ENCODE data around the gene RAB14. TPM values are rescaled to one million over a fixed set of nuclear protein-coding genes. Genes with fewer than 3 reads are reported as not detected.

RAB14 gene
- total RNA-seq, 2 experiments from 2014 or later = 8.6 to 37.1 TPM

DNA sequence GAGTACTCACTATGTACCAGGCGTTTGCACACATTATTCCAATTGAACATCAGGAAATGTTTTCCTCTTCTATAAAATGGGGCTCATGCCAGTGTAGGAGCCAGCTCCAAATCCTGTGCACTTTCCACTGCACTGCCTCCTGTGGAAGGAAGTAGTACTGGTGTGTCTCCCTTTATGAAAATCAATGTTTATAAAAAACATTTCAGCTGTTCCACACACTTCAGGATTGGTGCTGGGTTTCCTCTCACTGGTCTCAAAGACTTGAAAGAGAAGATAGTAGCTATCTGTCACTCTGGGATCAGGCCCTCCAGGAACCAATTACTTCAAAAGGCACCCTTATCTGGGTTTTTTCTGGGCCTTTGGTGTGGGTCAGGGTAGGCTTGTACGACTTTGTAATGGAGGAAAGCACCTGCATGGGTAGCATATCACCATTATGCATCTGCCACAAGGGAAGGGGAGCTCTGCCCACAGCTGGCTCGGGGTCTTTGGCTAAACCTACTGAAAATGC is 32.5 kb downstream of the RAB14 start:
- peak; percentile 20 for DNase-seq (ENCODE audit: low spot score)
- no TSS peak for BruUV-seq (replicated peaks)
- no peaks in the 10 kb centered on the region for H3K79me2 ChIP-seq (ENCODE audit: insufficient read depth, low read depth, low read length)
- no peak for TF ChIP-seq EZH2phosphoT487 (IDR thresholded peaks at IDR 0.05; ENCODE audit: borderline replicate concordance, low read depth, low read length)
- TF ChIP-seq, protein P1, sequence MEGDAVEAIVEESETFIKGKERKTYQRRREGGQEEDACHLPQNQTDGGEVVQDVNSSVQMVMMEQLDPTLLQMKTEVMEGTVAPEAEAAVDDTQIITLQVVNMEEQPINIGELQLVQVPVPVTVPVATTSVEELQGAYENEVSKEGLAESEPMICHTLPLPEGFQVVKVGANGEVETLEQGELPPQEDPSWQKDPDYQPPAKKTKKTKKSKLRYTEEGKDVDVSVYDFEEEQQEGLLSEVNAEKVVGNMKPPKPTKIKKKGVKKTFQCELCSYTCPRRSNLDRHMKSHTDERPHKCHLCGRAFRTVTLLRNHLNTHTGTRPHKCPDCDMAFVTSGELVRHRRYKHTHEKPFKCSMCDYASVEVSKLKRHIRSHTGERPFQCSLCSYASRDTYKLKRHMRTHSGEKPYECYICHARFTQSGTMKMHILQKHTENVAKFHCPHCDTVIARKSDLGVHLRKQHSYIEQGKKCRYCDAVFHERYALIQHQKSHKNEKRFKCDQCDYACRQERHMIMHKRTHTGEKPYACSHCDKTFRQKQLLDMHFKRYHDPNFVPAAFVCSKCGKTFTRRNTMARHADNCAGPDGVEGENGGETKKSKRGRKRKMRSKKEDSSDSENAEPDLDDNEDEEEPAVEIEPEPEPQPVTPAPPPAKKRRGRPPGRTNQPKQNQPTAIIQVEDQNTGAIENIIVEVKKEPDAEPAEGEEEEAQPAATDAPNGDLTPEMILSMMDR (conservative IDR thresholded peaks at IDR 0.05; ENCODE audit: low read length) = peak; percentile 69
- no peak overlapping the region for H2AFZ ChIP-seq (ENCODE audit: low read length)
- H3K9me3 ChIP-seq (ENCODE audit: low read length) = no peaks in the 10 kb centered on the region
- H3K36me3 ChIP-seq (ENCODE audit: insufficient read depth, low read length) = peaks cover 98% of the 10 kb centered on the region
- POLR2A ChIA-PET = interaction anchor here (0.6 to 1.6 kb wide), 5 partner anchors 10 to 706 kb away, joined by 3 to 7 read pairs (median 3); no protein-coding TSS in a partner anchor
- CTCF ChIA-PET (ENCODE audit: unreplicated experiment) = no interaction called here
- H3K9me2 ChIP-seq (ENCODE audit: insufficient read depth, low read length) = no peaks in the 10 kb centered on the region
- H3K4me2 ChIP-seq (ENCODE audit: low read length) = no peak overlapping the region
- H3K4me1 ChIP-seq (ENCODE audit: insufficient read depth, low read length, poor library complexity, severe bottlenecking) = peaks cover 8% of the 10 kb centered on the region
- H3K4me3 ChIP-seq (ENCODE audit: low read depth, low read length, poor library complexity, severe bottlenecking) = no peak overlapping the region
- H4K20me1 ChIP-seq (ENCODE audit: insufficient read depth, low read length) = no peaks in the 10 kb centered on the region
- no peak overlapping the region for H3K27ac ChIP-seq (ENCODE audit: low read depth, low read length, poor library complexity, severe bottlenecking)
- intact Hi-C loops (cut with micrococcal nuclease; ENCODE audit: unreplicated experiment) = no loop called here

- Histone ChIP-seq H3K4me2 (ENCODE audit: low read length) (no peak overlapping the region), H2AFZ (ENCODE audit: low read length) (no peak overlapping the region), H3K9me3 (ENCODE audit: low read length) (no peaks in the 10 kb centered on the region), H3K27ac (ENCODE audit: low read depth, low read length, poor library complexity, severe bottlenecking) (no peak overlapping the region), H3K4me3 (ENCODE audit: low read depth, low read length, poor library complexity, severe bottlenecking) (no peak overlapping the region), H3K9me2 (ENCODE audit: insufficient read depth, low read length) (no peaks in the 10 kb centered on the region), H4K20me1 (ENCODE audit: insufficient read depth, low read length) (no peaks in the 10 kb centered on the region), H3K79me2 (ENCODE audit: insufficient read depth, low read depth, low read length) (no peaks in the 10 kb centered on the region), H3K4me1 (ENCODE audit: insufficient read depth, low read length, poor library complexity, severe bottlenecking) (peaks cover 8% of the 10 kb centered on the region), H3K36me3 (ENCODE audit: insufficient read depth, low read length) (peaks cover 97% of the 10 kb centered on the region)
- no peak for DNase-seq (ENCODE audit: low spot score)
- ChIA-PET CTCF (ENCODE audit: unreplicated experiment) (no interaction called here), POLR2A (no interaction called here)
- no TSS peak for BruUV-seq (replicated peaks)
- TF ChIP-seq, protein P1 (conservative IDR thresholded peaks at IDR 0.05; ENCODE audit: low read length) = no peak
- no peak for TF ChIP-seq EZH2phosphoT487 (IDR thresholded peaks at IDR 0.05; ENCODE audit: borderline replicate concordance, low read depth, low read length)
- intact Hi-C loops (cut with micrococcal nuclease; ENCODE audit: unreplicated experiment) = no loop called here
Measured at GRCh38 chr9:121168052-121168451, 33.6 kb downstream of the RAB14 start.

DNA sequence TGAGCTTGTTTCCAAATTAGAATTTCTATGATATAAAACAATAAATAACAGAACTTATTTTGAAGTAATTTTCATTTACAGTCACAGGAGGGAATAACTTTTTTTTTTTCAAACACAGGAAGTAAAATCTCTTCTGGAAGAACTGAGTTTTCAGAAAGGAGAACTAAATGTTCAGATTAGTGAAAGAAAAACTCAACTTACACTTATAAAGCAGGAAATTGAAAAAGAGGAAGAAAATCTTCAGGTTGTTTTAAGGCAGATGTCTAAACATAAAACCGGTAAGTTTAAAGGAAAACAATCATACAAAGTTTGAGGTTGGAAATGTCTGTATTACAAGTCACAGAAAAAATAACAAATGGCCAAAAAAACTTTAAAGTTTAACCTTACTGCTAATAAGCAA is 41.6 kb downstream of the RAB14 start:
- H2AFZ ChIP-seq (ENCODE audit: low read length) = 0 out of 2 replicates have a peak overlapping the region, but pooled peaks have one; percentile 7
- POLR2A ChIA-PET = interaction anchor here (0.7 to 0.8 kb wide), 2 partner anchors 10 to 48 kb away, joined by 3 to 4 read pairs; no protein-coding TSS in a partner anchor
- H4K20me1 ChIP-seq (ENCODE audit: insufficient read depth, low read length) = no peaks in the 10 kb centered on the region
- peak overlapping the region; percentile 30 for H3K4me3 ChIP-seq (ENCODE audit: low read depth, low read length, poor library complexity, severe bottlenecking)
- H3K36me3 ChIP-seq (ENCODE audit: insufficient read depth, low read length) = peaks cover 88% of the 10 kb centered on the region
- CTCF ChIA-PET (ENCODE audit: unreplicated experiment) = no interaction called here
- TF ChIP-seq, protein P1 (conservative IDR thresholded peaks at IDR 0.05; ENCODE audit: low read length) = no peak
- no peak for TF ChIP-seq EZH2phosphoT487 (IDR thresholded peaks at IDR 0.05; ENCODE audit: borderline replicate concordance, low read depth, low read length)
- H3K79me2 ChIP-seq (ENCODE audit: insufficient read depth, low read depth, low read length) = peaks cover 23% of the 10 kb centered on the region; the same call in 1 of the 2 replicates
- intact Hi-C loops (cut with micrococcal nuclease; ENCODE audit: unreplicated experiment) = no loop called here
- H3K27ac ChIP-seq (ENCODE audit: low read depth, low read length, poor library complexity, severe bottlenecking) = peak overlapping the region; percentile 95
- no peaks in the 10 kb centered on the region for H3K9me3 ChIP-seq (ENCODE audit: low read length)
- no TSS peak for BruUV-seq (replicated peaks)
- H3K4me1 ChIP-seq (ENCODE audit: insufficient read depth, low read length, poor library complexity, severe bottlenecking) = peaks cover 68% of the 10 kb centered on the region
- no peaks in the 10 kb centered on the region for H3K9me2 ChIP-seq (ENCODE audit: insufficient read depth, low read length)
- DNase-seq (ENCODE audit: low spot score) = peak; percentile 67
- peak overlapping the region; percentile 50 for H3K4me2 ChIP-seq (ENCODE audit: low read length)
